Cardiac fibroblast (primary cell): ENCODE measurements around the gene PRR19.

Experiments
- DNase-seq, 2 donors: peaks; one replicate each; pipeline versions ENCODE4 v3.0.0 to v3.0.0-alpha.2; 2010; ENCODE audit warnings: low read depth in 2 of 2
- H3K4me3 ChIP-seq, 2 donors: replicated peaks in 1 of 2; 1 replicate in 1 of 2; 2 replicates in 1 of 2; pipeline ENCODE4 v1.5.1; 2011; ENCODE audit warnings: low read depth in 2 of 2, low read length in 2 of 2, mild to moderate bottlenecking in 2 of 2, moderate library complexity in 1 of 2
- TF ChIP-seq, protein P1 (sequence below): IDR thresholded peaks from one replicate; pipeline ENCODE4 v1.5.1; 2011; ENCODE audit warnings: low read depth, mild to moderate bottlenecking, low read length, inconsistent platforms

Gene PRR19

DNA sequence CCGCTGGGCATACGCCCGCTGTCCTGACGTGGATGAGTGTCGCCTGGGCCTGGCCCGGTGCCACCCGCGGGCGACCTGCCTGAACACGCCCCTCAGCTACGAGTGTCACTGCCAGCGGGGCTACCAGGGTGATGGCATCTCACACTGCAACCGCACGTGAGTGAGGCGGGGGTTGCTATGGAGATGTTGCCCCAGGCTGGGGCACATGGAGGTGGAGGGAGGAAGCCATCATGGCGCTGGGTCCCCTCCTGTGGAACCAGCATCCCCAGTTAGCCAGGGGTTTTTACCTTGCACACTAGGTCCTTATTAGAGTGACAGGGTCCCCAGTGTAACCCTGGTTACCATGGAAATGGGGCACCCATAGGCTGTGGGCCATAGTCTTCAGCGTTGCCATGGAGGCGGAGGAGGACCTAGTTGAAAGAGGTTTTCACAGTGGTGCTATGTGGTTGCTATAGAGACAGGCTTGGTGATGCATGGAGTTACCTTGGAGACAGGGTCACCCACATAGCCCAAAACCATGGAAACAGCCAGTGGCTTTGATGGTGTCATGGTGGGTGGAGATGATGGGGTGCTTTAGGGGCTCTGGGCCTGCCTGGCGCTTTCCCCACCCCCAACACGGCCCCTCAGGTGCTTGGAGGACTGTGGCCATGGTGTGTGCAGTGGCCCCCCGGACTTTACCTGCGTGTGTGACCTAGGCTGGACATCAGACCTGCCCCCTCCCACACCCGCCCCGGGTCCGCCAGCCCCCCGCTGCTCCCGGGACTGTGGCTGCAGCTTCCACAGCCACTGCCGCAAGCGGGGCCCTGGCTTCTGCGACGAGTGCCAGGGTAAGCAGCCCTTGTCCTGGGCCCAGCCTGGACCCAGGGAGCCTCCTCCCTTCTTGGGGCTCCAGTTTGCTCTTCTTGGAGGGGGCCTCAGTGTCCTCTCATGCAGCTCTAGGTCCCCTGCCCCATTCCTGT, 50.6 kb downstream of the PRR19 start:
- TF ChIP-seq, protein P1, sequence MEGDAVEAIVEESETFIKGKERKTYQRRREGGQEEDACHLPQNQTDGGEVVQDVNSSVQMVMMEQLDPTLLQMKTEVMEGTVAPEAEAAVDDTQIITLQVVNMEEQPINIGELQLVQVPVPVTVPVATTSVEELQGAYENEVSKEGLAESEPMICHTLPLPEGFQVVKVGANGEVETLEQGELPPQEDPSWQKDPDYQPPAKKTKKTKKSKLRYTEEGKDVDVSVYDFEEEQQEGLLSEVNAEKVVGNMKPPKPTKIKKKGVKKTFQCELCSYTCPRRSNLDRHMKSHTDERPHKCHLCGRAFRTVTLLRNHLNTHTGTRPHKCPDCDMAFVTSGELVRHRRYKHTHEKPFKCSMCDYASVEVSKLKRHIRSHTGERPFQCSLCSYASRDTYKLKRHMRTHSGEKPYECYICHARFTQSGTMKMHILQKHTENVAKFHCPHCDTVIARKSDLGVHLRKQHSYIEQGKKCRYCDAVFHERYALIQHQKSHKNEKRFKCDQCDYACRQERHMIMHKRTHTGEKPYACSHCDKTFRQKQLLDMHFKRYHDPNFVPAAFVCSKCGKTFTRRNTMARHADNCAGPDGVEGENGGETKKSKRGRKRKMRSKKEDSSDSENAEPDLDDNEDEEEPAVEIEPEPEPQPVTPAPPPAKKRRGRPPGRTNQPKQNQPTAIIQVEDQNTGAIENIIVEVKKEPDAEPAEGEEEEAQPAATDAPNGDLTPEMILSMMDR, result no peak
- peak; percentile 7 to 10 for DNase-seq

DNA sequence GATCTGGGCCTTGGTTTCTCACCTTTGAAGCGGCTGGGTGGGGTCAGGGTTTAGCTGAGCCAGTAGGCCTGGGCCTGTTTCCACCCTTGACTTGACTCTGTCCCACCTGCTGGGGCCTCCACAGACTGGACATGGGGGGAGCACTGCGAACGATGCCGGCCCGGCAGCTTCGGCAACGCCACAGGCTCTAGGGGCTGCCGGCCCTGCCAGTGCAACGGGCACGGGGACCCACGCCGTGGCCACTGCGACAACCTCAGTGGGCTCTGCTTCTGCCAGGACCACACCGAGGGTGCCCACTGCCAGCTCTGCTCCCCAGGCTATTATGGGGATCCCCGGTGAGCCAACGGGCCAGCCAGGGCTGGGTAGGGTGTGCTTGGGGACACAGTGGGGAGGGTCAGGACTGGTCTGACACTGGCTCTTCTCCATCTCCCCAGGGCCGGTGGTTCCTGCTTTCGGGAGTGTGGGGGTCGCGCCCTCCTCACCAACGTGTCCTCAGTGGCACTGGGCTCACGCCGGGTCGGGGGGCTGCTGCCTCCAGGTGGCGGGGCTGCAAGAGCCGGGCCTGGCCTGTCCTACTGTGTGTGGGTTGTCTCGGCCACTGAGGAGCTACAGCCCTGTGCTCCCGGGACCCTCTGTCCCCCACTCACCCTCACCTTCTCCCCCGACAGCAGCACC, 51.5 kb downstream of the PRR19 start:
- no peak for DNase-seq
- TF ChIP-seq, protein P1, result no peak
- H3K4me3 ChIP-seq, result no peak overlapping the region

More for the DNA sequence above, 50.6 kb downstream of the PRR19 start:
- no peak overlapping the region for H3K4me3 ChIP-seq

DNA sequence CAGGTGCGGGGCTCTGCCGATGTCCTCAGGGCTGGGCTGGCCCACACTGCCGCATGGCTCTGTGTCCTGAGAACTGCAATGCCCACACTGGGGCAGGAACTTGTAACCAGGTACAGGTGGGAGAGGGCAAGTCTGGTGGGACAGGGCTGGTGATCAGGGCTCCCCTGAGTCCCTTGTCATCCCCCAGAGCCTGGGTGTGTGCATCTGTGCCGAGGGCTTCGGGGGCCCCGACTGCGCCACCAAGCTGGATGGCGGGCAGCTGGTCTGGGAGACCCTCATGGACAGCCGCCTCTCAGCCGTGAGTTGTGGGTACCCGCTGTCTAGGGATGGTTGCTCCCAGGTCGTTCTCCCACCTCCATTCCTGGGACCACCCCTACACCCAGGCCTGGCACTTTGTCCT, 54.0 kb downstream of the PRR19 start:
- no peak overlapping the region for H3K4me3 ChIP-seq
- no peak for DNase-seq
- TF ChIP-seq, protein P1, result no peak

DNA sequence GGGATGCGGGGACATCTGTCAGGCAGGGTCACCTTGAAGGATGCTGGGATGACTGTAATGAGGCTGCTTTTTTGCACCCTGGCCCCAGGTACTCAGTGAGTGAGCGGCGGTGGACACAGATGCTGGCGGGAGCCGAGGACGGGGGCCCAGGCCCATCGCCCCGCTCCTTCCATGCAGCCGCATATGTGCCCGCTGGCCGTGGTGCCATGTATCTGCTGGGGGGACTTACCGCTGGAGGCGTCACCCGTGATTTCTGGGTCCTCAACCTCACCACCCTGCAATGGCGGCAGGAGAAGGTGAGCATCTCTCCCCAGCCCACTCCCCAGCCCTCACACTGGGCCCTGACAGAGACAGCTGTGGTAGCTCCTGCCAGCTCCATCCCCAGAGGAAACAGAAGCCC, 54.8 kb downstream of the PRR19 start:
- H3K4me3 ChIP-seq, result no peak overlapping the region
- TF ChIP-seq, protein P1, result no peak
- DNase-seq, result no peak

DNA sequence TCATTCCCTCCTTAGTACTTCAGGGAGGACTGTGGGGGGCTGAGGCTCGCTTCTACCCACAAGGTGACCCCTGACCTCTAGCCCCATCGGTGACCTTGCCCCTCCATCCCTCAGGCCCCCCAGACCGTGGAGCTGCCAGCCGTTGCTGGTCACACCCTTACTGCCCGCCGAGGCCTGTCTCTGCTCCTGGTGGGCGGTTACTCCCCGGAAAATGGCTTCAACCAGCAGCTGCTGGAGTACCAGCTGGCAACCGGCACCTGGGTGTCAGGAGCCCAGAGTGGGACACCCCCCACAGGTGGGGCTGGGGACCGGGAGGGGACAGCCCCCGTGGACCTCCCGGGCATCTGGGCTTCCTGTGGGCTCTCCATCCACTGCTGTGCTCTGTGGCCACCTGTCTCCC, 55.4 kb downstream of the PRR19 start:
- no peak for DNase-seq
- TF ChIP-seq, protein P1, result no peak
- H3K4me3 ChIP-seq, result no peak overlapping the region
